CD14-positive monocyte (primary cell): ENCODE data around the gene POU2F2. TPM values are rescaled to one million over a fixed set of nuclear protein-coding genes. Genes with fewer than 3 reads are reported as not detected.

Experiments used
- DNase-seq, 3 donors: peaks; one replicate each; pipeline ENCODE4 v3.0.0-alpha.2; 2011 to 2022
- H2AFZ ChIP-seq: 2 replicates; pipeline ENCODE4 v1.6.0; 2012; ENCODE audit warnings: mild to moderate bottlenecking, low read depth, low read length, inconsistent platforms; ENCODE audit not compliant: insufficient read depth, poor library complexity, severe bottlenecking
- H3K27ac ChIP-seq, 2 donors: 1 replicate in 1 of 2; 2 replicates in 1 of 2; pipeline ENCODE4 v1.5.1; 2012 to 2013; ENCODE audit warnings: low read length in 2 of 2, control low read depth in 1 of 2, inconsistent platforms in 1 of 2, low read depth in 1 of 2, mild to moderate bottlenecking in 1 of 2
- H3K27me3 ChIP-seq, 2 donors: one replicate each; pipeline versions ENCODE4 v1.6.0 to v1.6.1; 2011 to 2013; ENCODE audit warnings: low read length in 2 of 2; ENCODE audit not compliant: control insufficient read depth in 2 of 2, insufficient read depth in 2 of 2
- H3K36me3 ChIP-seq, 2 donors: replicated peaks in 1 of 2; 1 replicate in 1 of 2; 2 replicates in 1 of 2; pipeline versions ENCODE4 v1.5.1 to v1.6.1; 2012 to 2013; ENCODE audit warnings: low read length in 2 of 2, control low read depth in 1 of 2, inconsistent platforms in 1 of 2, mild to moderate bottlenecking in 1 of 2; ENCODE audit not compliant: insufficient read depth in 2 of 2, control insufficient read depth in 1 of 2
- H3K4me1 ChIP-seq, 2 donors: 1 replicate in 1 of 2; 2 replicates in 1 of 2; pipeline versions ENCODE4 v1.5.1 to v1.6.1; 2012 to 2013; ENCODE audit warnings: low read length in 2 of 2, control low read depth in 1 of 2, inconsistent platforms in 1 of 2, mild to moderate bottlenecking in 1 of 2, moderate library complexity in 1 of 2; ENCODE audit not compliant: insufficient read depth in 2 of 2, control insufficient read depth in 1 of 2
- H3K4me2 ChIP-seq: replicated peaks from 2 replicates; pipeline ENCODE3; 2012; ENCODE audit warnings: low read length, moderate library complexity, mild to moderate bottlenecking; ENCODE audit not compliant: poor library complexity, severe bottlenecking; ENCODE audit errors: extremely low read depth
- H3K4me3 ChIP-seq, 3 experiments: fragments of 200-600 bp in 1 of 3; sonication (generic) in 1 of 3; replicated peaks in 1 of 3; 1 replicate in 2 of 3; 2 replicates in 1 of 3; pipeline ENCODE4 v1.5.1; 2011 to 2013; ENCODE audit warnings: low read length in 3 of 3, mild to moderate bottlenecking in 3 of 3, control low read depth in 2 of 3, low read depth in 2 of 3, inconsistent platforms in 1 of 3, moderate library complexity in 1 of 3
- H3K79me2 ChIP-seq: 2 replicates; pipeline ENCODE4 v1.6.0; 2012; ENCODE audit warnings: mild to moderate bottlenecking, control low read depth, inconsistent platforms, low read length, moderate library complexity; ENCODE audit not compliant: insufficient read depth
- H3K9ac ChIP-seq: 2 replicates; pipeline ENCODE4 v1.6.0; 2017; ENCODE audit warnings: low read length, mild to moderate bottlenecking; ENCODE audit not compliant: insufficient read depth, poor library complexity, severe bottlenecking
- H3K9me3 ChIP-seq, 2 donors: replicated peaks in 1 of 2; 1 replicate in 1 of 2; 2 replicates in 1 of 2; pipeline versions ENCODE4 v1.5.1 to v1.6.1; 2012 to 2013; ENCODE audit warnings: low read length in 2 of 2, control low read depth in 1 of 2; ENCODE audit not compliant: control insufficient read depth in 1 of 2, insufficient read depth in 1 of 2
- H4K20me1 ChIP-seq: 2 replicates; pipeline ENCODE4 v1.6.0; 2012; ENCODE audit warnings: mild to moderate bottlenecking, low read length, control low read depth, moderate library complexity; ENCODE audit not compliant: insufficient read depth
- H3K27ac Mint-ChIP-seq, 7 donors: one replicate each; pipeline ENCODE4 v1.8.0; 2020; ENCODE audit warnings: mild to moderate bottlenecking in 7 of 7, mixed read lengths in 7 of 7, moderate library complexity in 6 of 7, inconsistent platforms in 2 of 7
- H3K27me3 Mint-ChIP-seq, 3 donors: one replicate each; pipeline ENCODE4 v1.8.0; 2021 to 2022; ENCODE audit warnings: low read depth in 3 of 3, mild to moderate bottlenecking in 3 of 3, mixed read lengths in 3 of 3, moderate library complexity in 3 of 3, inconsistent platforms in 1 of 3
- H3K36me3 Mint-ChIP-seq, 2 donors: one replicate each; pipeline ENCODE4 v1.8.0; 2020; ENCODE audit warnings: mixed read lengths in 2 of 2, inconsistent platforms in 1 of 2, mild to moderate bottlenecking in 1 of 2
- H3K4me1 Mint-ChIP-seq: one replicate; pipeline ENCODE4 v1.8.0; 2020; ENCODE audit warnings: mild to moderate bottlenecking, mixed read lengths
- H3K4me3 Mint-ChIP-seq, 2 donors: one replicate each; pipeline ENCODE4 v1.8.0; 2020; ENCODE audit warnings: mild to moderate bottlenecking in 2 of 2, mixed read lengths in 2 of 2, moderate library complexity in 1 of 2
- H3K9me3 Mint-ChIP-seq, 7 donors: one replicate each; pipeline ENCODE4 v1.8.0; 2020 to 2022; ENCODE audit warnings: mixed read lengths in 7 of 7, mild to moderate bottlenecking in 6 of 7, moderate library complexity in 6 of 7, inconsistent platforms in 2 of 7
- WGBS: methylation state at CpG from one replicate; pipeline ENCODE4 v1.1.5; 2013; ENCODE audit warnings: missing lambda C conversion rate; ENCODE audit not compliant: insufficient coverage; 5-methylcytosine and 5-hydroxymethylcytosine counted together
- intact Hi-C, 2 donors: fragments of 100-400 bp; cut with micrococcal nuclease; formaldehyde crosslinking; loops; one replicate each; pipeline versions ENCODE4 v1.15.0 to v1.15.1; 2023
- polyA plus RNA-seq, 3 donors: library from polyadenylated mRNA; depleted of rRNA in 1 of 3; unstranded in 2 of 3; stranded (reverse) in 1 of 3; fragments of 300-500 nt in 2 of 3; fragments of >200 nt in 1 of 3; fragmentation: Illumina TruSeq in 2 of 3; gene quantifications; 1 replicate in 2 of 3; 2 replicates in 1 of 3; pipeline ENCODE4 v1.2.3, GENCODE V29; 2012 to 2021
- TF ChIP-seq, protein P1 (sequence below): fragments of 200-600 bp; IDR thresholded peaks from one replicate; pipeline ENCODE4 v1.8.0; 2022; ENCODE audit warnings: antibody characterized with exemption, mild to moderate bottlenecking

The POU2F2 gene
- polyA plus RNA-seq, 3 donors, result 20.0 to 147 (median 28.2) TPM

DNA sequence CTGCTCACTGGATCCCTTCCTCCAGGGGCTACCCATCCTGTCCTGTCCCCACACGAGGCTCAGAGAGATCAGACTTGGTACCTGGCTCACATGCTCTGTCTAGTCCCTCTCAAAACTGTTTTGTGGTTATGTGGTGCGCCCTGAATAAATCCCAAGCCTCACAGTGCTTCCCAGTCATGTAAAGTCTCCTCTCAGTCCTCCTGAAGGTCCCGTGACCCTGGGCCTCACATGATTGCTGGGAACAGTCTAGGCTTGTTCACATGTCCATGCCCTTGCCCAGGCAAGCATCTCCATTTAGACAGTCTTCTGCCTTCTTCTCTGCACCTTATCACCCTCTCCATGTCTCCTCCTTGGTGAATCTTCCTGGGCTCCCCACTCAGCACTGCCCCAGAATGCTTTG is 36.0 kb upstream of the POU2F2 start:
- intact Hi-C loops, result no loop called here
- Mint-ChIP-seq H3K27ac (no peak overlapping the region), H3K9me3 (no peaks in the 10 kb centered on the region), H3K4me1 (no peaks in the 10 kb centered on the region), H3K4me3 (peak overlapping the region in 1 of 2 donors; percentile 5), H3K27me3 (peaks cover 5 to 10% (median 8%) of the 10 kb centered on the region in 3 donors), H3K36me3 (no peaks in the 10 kb centered on the region)
- no peaks in the 10 kb centered on the region for H3K79me2 ChIP-seq
- H4K20me1 ChIP-seq, result no peaks in the 10 kb centered on the region
- H3K27ac ChIP-seq, result no peak overlapping the region
- H3K9ac ChIP-seq, result no peak overlapping the region
- H2AFZ ChIP-seq, result no peak overlapping the region
- H3K4me1 ChIP-seq, result no peaks in the 10 kb centered on the region
- H3K9me3 ChIP-seq, result no peaks in the 10 kb centered on the region
- H3K4me3 ChIP-seq, result no peak overlapping the region
- no peak overlapping the region for H3K4me2 ChIP-seq
- no peaks in the 10 kb centered on the region for H3K36me3 ChIP-seq
- no peak for DNase-seq
- 85% methylated on average over 2 of the region's 3 CpGs for WGBS
- no peaks in the 10 kb centered on the region for H3K27me3 ChIP-seq
- TF ChIP-seq, protein P1, sequence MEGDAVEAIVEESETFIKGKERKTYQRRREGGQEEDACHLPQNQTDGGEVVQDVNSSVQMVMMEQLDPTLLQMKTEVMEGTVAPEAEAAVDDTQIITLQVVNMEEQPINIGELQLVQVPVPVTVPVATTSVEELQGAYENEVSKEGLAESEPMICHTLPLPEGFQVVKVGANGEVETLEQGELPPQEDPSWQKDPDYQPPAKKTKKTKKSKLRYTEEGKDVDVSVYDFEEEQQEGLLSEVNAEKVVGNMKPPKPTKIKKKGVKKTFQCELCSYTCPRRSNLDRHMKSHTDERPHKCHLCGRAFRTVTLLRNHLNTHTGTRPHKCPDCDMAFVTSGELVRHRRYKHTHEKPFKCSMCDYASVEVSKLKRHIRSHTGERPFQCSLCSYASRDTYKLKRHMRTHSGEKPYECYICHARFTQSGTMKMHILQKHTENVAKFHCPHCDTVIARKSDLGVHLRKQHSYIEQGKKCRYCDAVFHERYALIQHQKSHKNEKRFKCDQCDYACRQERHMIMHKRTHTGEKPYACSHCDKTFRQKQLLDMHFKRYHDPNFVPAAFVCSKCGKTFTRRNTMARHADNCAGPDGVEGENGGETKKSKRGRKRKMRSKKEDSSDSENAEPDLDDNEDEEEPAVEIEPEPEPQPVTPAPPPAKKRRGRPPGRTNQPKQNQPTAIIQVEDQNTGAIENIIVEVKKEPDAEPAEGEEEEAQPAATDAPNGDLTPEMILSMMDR, result no peak

- H3K27ac Mint-ChIP-seq, result no peak overlapping the region
- no peaks in the 10 kb centered on the region for H3K4me1 Mint-ChIP-seq
- TF ChIP-seq, protein P1, result no peak
- H3K4me3 ChIP-seq, result no peak overlapping the region
- H3K36me3 Mint-ChIP-seq, result no peaks in the 10 kb centered on the region
- DNase-seq, result no peak
- H3K9ac ChIP-seq, result no peak overlapping the region
- WGBS, result 92% methylated on average over 7 of the region's 7 CpGs
- H3K27me3 Mint-ChIP-seq, result peaks cover 10 to 15% (median 10%) of the 10 kb centered on the region in 3 donors
- no peak overlapping the region for H3K27ac ChIP-seq
- H3K4me1 ChIP-seq, result no peaks in the 10 kb centered on the region
- no peaks in the 10 kb centered on the region for H3K27me3 ChIP-seq
- H3K4me3 Mint-ChIP-seq, result no peak overlapping the region
- H3K4me2 ChIP-seq, result no peak overlapping the region
- no peak overlapping the region for H2AFZ ChIP-seq
- H3K9me3 ChIP-seq, result no peaks in the 10 kb centered on the region
- no peaks in the 10 kb centered on the region for H4K20me1 ChIP-seq
- no peaks in the 10 kb centered on the region for H3K9me3 Mint-ChIP-seq
- no peaks in the 10 kb centered on the region for H3K36me3 ChIP-seq
- intact Hi-C loops, result no loop called here
- H3K79me2 ChIP-seq, result no peaks in the 10 kb centered on the region
Observed at GRCh38 chr19:42166316-42166715, 34.1 kb upstream of the POU2F2 start.
